ENCODE measurements around the gene FAM13B. TPM values are rescaled to one million over a fixed set of nuclear protein-coding genes. Genes with fewer than 3 reads are reported as not detected.
"Not testable (repeated sequence)": the region's sequence is repeated elsewhere in the genome, so short reads cannot be mapped to it uniquely, and the experiment has no call there.

Gene FAM13B
- total and polyA plus RNA-seq, 2 experiments from 2014 or later, result 10.7 to 15.3 TPM

DNA sequence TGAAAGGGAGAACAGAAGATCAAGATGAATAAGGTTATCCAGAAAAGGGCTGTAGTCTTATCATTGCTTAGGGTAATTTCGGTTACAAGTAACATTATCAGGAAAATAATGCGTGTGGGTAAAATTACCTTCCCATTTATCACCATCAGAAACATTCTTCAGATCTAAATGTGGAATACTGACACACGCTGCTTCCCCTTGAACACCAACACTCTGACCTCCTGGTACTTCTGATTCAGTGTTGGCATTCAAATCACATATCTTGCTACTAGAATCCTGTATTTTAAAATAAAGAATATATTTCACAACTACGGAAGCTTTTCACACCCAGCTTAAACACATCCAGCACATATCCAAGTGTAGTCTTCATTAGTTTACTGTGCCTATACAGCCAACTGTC lies 73.4 kb downstream of the FAM13B start:
- Histone ChIP-seq H3K4me1 (ENCODE audit: low read depth) (peaks cover 7% of the 10 kb centered on the region), H3K27me3 (no peaks in the 10 kb centered on the region), H3K4me3 (no peak overlapping the region), H3K36me3 (peaks cover 19% of the 10 kb centered on the region), H3K9me3 (ENCODE audit: low read depth) (no peaks in the 10 kb centered on the region), H3K27ac (peak overlapping the region; percentile 19)
- DNase-seq (ENCODE audit: low read depth in 1 of 2, low spot score in 1 of 2), result no peak
- TF ChIP-seq, protein P1, sequence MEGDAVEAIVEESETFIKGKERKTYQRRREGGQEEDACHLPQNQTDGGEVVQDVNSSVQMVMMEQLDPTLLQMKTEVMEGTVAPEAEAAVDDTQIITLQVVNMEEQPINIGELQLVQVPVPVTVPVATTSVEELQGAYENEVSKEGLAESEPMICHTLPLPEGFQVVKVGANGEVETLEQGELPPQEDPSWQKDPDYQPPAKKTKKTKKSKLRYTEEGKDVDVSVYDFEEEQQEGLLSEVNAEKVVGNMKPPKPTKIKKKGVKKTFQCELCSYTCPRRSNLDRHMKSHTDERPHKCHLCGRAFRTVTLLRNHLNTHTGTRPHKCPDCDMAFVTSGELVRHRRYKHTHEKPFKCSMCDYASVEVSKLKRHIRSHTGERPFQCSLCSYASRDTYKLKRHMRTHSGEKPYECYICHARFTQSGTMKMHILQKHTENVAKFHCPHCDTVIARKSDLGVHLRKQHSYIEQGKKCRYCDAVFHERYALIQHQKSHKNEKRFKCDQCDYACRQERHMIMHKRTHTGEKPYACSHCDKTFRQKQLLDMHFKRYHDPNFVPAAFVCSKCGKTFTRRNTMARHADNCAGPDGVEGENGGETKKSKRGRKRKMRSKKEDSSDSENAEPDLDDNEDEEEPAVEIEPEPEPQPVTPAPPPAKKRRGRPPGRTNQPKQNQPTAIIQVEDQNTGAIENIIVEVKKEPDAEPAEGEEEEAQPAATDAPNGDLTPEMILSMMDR (IDR thresholded peaks at IDR 0.05; ENCODE audit: low read depth, low read length), result no peak

DNA sequence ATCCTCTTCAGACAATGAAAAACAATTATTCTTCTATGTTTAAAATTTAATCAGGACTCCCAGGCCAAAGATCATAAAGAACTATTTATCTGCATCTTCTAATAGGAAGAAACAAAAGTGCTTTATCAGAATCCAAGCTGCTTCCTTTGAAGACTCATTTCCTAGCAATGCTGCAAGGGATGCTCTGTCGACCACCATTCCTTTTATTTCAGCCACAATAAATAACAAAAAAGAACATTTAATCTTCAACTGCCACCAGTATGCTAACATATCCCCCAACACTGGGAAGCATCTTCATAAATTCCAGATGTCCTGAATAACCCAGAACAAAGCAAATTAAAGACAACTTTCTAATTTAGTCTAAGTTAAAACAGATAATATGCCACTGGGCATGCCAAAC lies 74.9 kb downstream of the FAM13B start:
- no peaks in the 10 kb centered on the region for H3K27me3 ChIP-seq
- DNase-seq (ENCODE audit: low read depth in 1 of 2, low spot score in 1 of 2), result peak in 1 of 2 donors; percentile 33
- no peak overlapping the region for H3K4me3 ChIP-seq
- peaks cover 7% of the 10 kb centered on the region for H3K4me1 ChIP-seq (ENCODE audit: low read depth)
- TF ChIP-seq, protein P1 (IDR thresholded peaks at IDR 0.05; ENCODE audit: low read depth, low read length), result no peak
- H3K36me3 ChIP-seq, result peaks cover 22% of the 10 kb centered on the region
- no peak overlapping the region for H3K27ac ChIP-seq
- H3K9me3 ChIP-seq (ENCODE audit: low read depth), result no peaks in the 10 kb centered on the region

DNA sequence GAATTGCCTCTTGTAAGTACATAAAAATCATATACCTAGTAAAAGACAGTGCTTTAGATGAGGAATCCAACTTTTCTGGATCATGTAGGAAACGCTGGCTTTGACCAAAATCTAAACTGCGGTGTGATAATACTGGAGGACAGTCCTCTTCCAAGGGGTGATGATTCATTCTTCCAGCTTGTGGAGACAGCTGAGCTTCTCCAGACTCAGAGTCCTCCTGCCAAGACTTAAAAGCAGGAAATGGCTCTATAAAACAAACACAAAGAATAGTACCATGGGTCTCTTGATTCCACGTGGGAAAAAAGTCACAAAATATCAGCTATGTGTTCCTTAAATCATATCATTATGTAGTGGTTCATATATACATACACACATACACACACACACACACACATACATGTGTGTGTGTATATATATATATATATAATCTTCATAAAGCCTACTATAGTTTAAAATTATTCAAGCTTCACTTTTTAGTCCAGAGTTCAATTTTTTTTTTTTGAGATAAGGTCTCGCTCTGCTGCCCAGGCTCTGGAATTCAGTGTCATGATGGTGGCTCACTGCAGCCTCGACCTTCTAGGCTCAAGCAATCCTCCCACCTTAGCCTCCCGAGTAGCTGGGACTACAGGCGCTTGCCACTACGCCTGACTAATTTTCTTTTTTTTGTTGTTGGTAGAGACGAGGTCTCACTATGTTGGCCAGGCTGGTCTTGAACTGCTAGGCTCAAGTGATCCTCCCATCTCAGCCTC lies 78.6 kb downstream of the FAM13B start:
- peak overlapping the region; percentile 42 for H3K27ac ChIP-seq
- H3K27me3 ChIP-seq, result no peaks in the 10 kb centered on the region
- H3K36me3 ChIP-seq, result peaks cover 16% of the 10 kb centered on the region
- peak; percentile 15 to 96 for DNase-seq (ENCODE audit: low read depth in 1 of 2, low spot score in 1 of 2)
- H3K4me1 ChIP-seq (ENCODE audit: low read depth), result peaks cover under 1% of the 10 kb centered on the region
- TF ChIP-seq, protein P1 (IDR thresholded peaks at IDR 0.05; ENCODE audit: low read depth, low read length), result no peak
- H3K4me3 ChIP-seq, result no peak overlapping the region
- H3K9me3 ChIP-seq (ENCODE audit: low read depth), result no peaks in the 10 kb centered on the region

DNA sequence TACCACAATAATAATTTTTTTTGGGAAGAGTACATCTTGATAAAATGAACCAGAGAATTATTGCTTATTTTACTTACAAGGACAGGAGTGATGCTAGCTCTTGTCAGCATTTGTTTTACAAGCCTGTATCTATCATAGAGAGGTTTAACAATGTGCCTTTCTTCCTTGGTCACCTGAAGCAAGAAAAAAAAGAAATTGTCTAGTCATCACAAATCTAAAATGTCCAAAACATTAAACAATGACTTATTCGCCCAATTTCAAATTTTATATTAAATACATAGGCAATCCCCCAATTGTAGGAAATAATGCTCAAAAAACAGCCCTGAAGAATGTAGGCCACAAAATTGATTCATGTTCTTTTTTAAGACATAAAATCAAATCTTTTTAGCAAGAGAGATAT lies 87.1 kb downstream of the FAM13B start:
- no peak overlapping the region for H3K27ac ChIP-seq
- H3K36me3 ChIP-seq, result peaks cover 78% of the 10 kb centered on the region
- H3K4me1 ChIP-seq (ENCODE audit: low read depth), result no peaks in the 10 kb centered on the region
- H3K4me3 ChIP-seq, result no peak overlapping the region
- no peak for DNase-seq (ENCODE audit: low read depth in 1 of 2, low spot score in 1 of 2)
- H3K27me3 ChIP-seq, result no peaks in the 10 kb centered on the region
- TF ChIP-seq, protein P1 (IDR thresholded peaks at IDR 0.05; ENCODE audit: low read depth, low read length), result no peak
- H3K9me3 ChIP-seq (ENCODE audit: low read depth), result no peaks in the 10 kb centered on the region

DNA sequence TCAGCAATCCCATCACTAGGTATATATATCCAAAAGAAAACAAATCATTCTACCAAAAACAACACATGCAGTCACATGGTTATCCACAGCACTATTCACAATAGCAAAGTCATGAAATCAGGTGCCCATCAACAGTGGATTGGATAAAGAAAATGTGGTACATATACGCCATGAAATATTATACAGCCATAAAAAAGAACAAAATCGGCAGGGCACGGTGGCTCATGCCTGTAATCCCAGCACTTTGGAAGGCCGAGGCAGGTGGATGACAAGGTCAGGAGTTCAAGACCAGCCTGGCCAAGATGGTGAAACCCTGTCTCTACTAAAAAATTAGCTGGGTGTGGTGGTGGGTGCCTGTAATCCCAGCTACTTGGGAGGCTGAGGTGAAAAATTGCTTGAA lies 88.6 kb downstream of the FAM13B start:
- H3K27me3 ChIP-seq; H3K9me3 ChIP-seq (ENCODE audit: low read depth); H3K27ac ChIP-seq; H3K4me3 ChIP-seq; DNase-seq (ENCODE audit: low read depth in 1 of 2, low spot score in 1 of 2); H3K4me1 ChIP-seq (ENCODE audit: low read depth): not testable (repeated sequence)
- H3K36me3 ChIP-seq, result peaks cover 94% of the 10 kb centered on the region

DNA sequence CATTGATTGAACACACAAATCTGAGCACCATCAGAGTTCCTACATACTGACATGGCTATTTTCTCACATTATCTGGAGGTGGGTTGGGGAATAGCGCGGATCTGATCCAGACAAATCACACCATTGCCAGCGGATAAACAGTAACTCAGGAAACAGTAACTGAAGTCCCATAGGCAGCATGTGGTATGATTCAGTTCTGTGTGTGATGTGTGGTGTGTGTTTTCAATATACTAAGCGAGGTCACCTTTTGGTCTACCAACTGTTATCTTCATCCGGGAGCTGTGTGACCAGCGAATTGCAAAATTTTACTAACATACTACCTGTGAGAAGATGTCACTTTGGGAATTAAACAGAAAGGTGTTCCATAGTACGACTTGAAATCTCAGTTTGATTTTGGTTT lies 93.5 kb downstream of the FAM13B start:
- no peak for DNase-seq (ENCODE audit: low read depth in 1 of 2, low spot score in 1 of 2)
- Histone ChIP-seq H3K27ac (no peak overlapping the region), H3K36me3 (peaks cover 77% of the 10 kb centered on the region), H3K9me3 (ENCODE audit: low read depth) (no peaks in the 10 kb centered on the region), H3K4me3 (no peak overlapping the region), H3K27me3 (no peaks in the 10 kb centered on the region), H3K4me1 (ENCODE audit: low read depth) (no peaks in the 10 kb centered on the region)
- TF ChIP-seq, protein P1 (IDR thresholded peaks at IDR 0.05; ENCODE audit: low read depth, low read length), result no peak
